ENCODE measurements around the gene CYCS.

- TF ChIP-seq SUZ12 (IDR thresholded peaks at IDR 0.05; ENCODE audit: extremely low read depth, insufficient read depth, insufficient read length) (no peak), YY1 (IDR thresholded peaks at IDR 0.05; ENCODE audit: insufficient read depth, insufficient read length) (no peak), ZNF274 (IDR thresholded peaks at IDR 0.05; ENCODE audit: low read depth, low read length) (no peak)
These were observed 1.7 kb upstream of the CYCS start for GRCh38 chr7:25126751-25127150.
